GM12865 (cell line): ENCODE data around the gene RAB3D.

Experiments
- DNase-seq: peaks from one replicate; pipeline ENCODE4 v3.0.0; 2010; ENCODE audit warnings: low read depth
- H3K4me3 ChIP-seq: 2 replicates; pipeline ENCODE4 v1.5.1; 2011; ENCODE audit warnings: mild to moderate bottlenecking, low read depth, low read length, control low read depth
- TF ChIP-seq, protein P1 (sequence below): IDR thresholded peaks from 2 replicates; pipeline ENCODE4 v1.5.1; 2011; ENCODE audit warnings: low read length, control low read depth, low read depth, inconsistent platforms; ENCODE audit not compliant: insufficient read depth; ENCODE audit errors: missing control alignments

The RAB3D gene

DNA sequence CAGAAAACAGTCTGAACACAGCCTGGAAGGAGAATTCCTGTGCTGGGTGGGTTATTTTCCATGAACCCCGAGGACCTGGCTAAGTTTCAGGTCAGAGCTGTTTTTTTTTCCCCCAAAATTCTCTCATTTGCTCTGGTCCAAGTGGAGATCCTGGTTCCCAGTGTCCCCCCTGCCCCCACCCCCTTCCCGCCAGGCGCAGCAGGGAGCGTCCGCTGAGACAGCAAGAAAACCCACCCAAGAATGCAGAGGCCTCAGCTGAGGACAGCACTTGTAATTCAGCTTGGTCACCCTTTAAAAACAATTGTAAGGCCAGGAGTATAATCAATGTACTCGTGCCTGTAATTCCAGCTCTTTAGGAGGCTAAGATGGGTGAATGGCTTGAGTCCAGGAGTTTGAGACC is 54.9 kb downstream of the RAB3D start:
- TF ChIP-seq, protein P1, sequence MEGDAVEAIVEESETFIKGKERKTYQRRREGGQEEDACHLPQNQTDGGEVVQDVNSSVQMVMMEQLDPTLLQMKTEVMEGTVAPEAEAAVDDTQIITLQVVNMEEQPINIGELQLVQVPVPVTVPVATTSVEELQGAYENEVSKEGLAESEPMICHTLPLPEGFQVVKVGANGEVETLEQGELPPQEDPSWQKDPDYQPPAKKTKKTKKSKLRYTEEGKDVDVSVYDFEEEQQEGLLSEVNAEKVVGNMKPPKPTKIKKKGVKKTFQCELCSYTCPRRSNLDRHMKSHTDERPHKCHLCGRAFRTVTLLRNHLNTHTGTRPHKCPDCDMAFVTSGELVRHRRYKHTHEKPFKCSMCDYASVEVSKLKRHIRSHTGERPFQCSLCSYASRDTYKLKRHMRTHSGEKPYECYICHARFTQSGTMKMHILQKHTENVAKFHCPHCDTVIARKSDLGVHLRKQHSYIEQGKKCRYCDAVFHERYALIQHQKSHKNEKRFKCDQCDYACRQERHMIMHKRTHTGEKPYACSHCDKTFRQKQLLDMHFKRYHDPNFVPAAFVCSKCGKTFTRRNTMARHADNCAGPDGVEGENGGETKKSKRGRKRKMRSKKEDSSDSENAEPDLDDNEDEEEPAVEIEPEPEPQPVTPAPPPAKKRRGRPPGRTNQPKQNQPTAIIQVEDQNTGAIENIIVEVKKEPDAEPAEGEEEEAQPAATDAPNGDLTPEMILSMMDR: no peak
- no peak overlapping the region for H3K4me3 ChIP-seq
- DNase-seq: no peak

DNA sequence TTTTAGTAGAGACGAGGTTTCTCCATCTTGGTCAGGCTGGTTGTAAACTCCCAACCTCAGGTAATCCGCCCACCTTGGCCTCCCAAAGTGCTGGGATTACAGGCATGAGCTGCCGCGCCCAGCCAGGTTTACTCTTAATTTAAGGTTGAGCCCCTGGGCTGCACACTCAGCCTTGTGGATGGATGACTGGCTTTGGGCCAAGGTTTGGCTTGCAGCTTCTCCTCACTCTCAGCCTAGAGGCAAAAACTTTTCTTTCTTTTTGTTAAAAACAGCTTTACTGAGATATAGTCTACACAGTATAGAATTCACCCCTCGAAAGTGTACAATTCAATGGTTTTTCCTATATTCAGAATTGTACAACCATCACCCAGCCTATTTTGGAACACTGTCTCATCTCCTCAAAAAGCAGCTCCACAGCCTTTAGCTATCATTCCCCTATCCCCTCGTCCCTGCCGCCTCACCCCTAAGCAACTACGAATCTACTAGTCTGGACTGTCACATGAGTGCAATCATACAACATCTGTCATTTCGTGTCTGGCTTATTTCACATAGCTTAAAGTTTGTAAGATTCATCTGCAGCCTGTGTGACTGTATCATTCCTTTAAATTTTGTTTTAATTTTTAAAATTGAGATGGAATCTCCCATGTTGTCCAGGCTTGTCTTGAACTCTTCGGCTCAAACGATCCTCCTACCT is 58.0 kb downstream of the RAB3D start:
- no peak overlapping the region for H3K4me3 ChIP-seq
- TF ChIP-seq, protein P1: no peak
- no peak for DNase-seq

DNA sequence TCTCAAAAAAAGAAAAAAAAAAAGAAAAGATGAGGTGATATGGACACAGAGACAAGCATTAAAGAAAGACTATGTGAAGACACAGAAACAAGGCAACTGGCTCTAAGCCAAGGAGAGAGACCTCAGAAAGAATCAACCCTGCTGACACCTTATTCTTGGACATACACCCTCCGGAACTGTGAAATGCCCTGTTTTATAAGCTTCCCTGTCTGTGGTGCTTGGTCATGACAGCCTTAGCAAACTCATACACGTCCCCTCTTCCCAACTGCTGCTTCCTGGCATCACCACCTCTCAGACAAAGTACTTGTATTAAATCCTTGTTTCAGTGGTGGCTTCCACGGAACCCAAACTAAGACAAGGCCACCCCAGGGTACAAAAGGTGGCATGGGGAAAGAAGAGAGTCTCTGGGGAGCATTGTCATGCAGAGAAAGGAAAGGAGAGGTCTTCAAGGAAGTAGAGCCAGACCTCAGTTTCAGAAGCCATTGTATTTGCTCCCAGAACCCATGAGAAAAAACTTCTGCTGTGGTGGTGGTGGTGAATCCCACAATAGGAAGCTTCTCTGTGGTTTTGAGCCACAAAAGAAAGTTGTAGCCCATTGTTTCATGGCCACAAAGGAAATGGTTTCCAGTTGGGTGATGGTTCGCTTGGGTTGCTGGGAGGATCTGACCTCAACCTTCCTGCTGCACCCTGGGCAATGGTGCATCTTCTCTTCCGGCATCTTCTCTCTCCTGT is 59.8 kb downstream of the RAB3D start:
- peak; percentile 88 for DNase-seq
- TF ChIP-seq, protein P1: no peak
- H3K4me3 ChIP-seq: no peak overlapping the region

DNA sequence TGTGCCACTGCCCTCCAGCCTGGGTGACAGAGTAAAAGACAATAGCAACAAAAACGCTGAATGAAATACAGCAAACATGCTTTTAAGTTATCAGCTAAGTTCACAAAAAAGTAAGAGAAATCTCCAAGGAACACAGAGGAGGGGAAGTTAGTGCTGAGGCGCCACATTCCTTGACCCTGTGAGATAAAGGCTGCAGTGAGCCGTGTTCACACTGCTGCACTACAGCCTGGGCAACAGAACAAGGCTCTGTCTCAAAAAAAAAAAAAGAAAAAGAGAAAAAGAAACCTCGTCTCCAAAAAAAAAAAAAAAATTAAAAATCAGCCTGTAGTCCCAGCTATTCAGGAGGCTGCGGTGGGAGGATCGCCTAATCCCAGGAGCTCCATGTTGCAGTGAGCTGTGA is 60.8 kb downstream of the RAB3D start:
- TF ChIP-seq, protein P1: no peak
- no peak overlapping the region for H3K4me3 ChIP-seq
- no peak for DNase-seq

DNA sequence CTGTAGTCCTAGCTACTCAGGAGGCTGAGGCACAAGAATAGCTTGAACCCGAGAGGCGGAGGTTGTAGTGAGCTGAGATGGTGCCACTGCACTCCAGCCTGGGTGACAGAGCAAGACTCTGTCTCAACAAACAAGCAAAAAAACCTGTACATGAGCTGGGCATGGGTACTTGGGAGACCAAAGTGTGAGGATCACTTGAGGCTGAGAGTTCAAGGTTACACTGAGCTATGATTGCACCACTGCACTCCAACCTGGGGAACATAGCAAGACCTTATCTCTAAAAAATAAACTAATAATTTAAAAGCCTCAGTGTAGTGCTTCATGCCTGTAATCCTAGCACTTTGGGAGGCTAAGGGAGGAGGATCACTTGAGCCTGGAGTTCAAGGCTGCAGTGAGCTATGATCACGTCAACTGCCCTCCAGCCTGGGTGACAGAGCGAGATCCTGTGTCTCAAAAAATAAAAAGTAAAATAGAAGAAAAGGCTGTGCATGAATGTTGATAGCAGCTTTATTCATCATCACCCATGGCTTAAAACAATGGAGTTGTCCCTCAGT is 64.8 kb downstream of the RAB3D start:
- DNase-seq: no peak
- H3K4me3 ChIP-seq: no peak overlapping the region
- TF ChIP-seq, protein P1: no peak

DNA sequence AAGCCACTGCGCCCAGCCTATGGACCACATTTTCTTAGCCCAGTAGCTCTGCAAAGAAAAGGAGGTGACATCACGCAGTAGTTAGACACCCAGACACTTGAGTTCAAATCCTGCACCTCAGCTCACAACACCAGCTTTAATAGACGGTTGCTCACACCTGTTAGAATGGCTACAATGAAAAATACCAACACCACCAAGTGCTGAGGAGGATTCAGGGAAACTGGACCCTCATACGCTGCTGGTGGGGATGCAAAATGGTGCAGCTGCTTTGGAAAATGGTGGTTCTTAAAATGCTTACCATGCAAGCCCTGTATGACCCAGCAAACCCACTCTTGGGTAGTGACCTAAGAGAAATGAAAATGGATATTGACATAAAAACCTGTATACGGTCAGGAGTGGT is 65.5 kb downstream of the RAB3D start:
- TF ChIP-seq, protein P1: no peak
- no peak for DNase-seq

More for the DNA sequence above, 65.5 kb downstream of the RAB3D start:
- no peak overlapping the region for H3K4me3 ChIP-seq
